ENCODE data around the gene MACROD2.

GRCh38 chr20:14009208-14009607, 13.9 kb downstream of the MACROD2 start:
- no peak for TF ChIP-seq ARNTL (CRISPR knock-in tag; IDR thresholded peaks at IDR 0.05; ENCODE audit: borderline replicate concordance, low read depth)
- no peak for TF ChIP-seq PATZ1 (CRISPR knock-in tag; IDR thresholded peaks at IDR 0.05; ENCODE audit: borderline replicate concordance)
- TF ChIP-seq RARB (CRISPR knock-in tag; IDR thresholded peaks at IDR 0.05) = no peak
- no peak for TF ChIP-seq ZFP30 (CRISPR knock-in tag; IDR thresholded peaks at IDR 0.05)
- no peak for TF ChIP-seq BACH2 (CRISPR knock-in tag; IDR thresholded peaks at IDR 0.05; ENCODE audit: borderline replicate concordance)
- TF ChIP-seq ZFP3 (CRISPR knock-in tag; IDR thresholded peaks at IDR 0.05) = no peak
- TF ChIP-seq CSDC2 (CRISPR knock-in tag; IDR thresholded peaks at IDR 0.05) = no peak
